ENCODE results near the gene PCTP. TPM values are rescaled to one million over a fixed set of nuclear protein-coding genes. Genes with fewer than 3 reads are reported as not detected.

Gene PCTP
- total RNA-seq, 2 donors from 2014 or later: 9.2 to 11.1 TPM

DNA sequence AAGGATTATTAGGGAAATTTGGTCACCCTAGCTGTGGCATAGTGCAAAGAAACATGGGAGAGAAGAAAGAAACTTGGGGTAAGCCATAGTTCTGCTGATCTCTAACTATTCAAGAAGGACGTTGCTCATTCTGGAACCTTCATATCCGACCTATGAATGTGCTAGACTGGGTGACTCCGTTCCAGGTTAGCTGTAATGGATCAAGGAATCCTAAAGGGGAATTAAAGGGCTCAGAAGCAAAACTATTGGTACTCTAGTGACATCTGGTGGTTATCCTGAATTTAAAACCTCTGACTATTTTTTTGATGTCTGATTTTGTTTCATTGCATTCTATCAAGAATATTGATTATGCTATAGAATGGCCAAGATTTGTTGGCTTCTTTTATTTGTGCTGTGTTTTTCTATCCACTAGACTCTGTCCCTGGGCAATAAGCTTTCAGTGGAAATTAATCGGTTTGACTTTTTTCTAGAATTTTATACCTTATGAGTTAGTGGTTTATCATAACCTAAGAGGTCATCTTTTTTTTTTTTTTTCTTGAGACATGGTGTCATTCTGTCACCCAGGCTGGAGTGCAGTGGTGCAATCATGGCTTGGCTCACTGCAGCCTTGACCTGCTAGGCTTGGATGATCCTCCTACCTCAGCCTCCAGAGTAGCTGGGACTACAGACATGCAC lies 19.5 kb downstream of the PCTP start:
- Mint-ChIP-seq H3K4me1 (ENCODE audit: low read depth) (no peaks in the 10 kb centered on the region), H3K4me3 (no peak overlapping the region), H3K36me3 (ENCODE audit: insufficient read depth in 2 of 2) (peaks cover 0 to 2% of the 10 kb centered on the region in 2 donors), H3K27me3 (ENCODE audit: low read depth) (no peaks in the 10 kb centered on the region), H3K27ac (no peak overlapping the region), H3K9me3 (no peaks in the 10 kb centered on the region)
- DNase-seq: no peak
- no peak for ATAC-seq (replicated peaks in 1 of 2)

DNA sequence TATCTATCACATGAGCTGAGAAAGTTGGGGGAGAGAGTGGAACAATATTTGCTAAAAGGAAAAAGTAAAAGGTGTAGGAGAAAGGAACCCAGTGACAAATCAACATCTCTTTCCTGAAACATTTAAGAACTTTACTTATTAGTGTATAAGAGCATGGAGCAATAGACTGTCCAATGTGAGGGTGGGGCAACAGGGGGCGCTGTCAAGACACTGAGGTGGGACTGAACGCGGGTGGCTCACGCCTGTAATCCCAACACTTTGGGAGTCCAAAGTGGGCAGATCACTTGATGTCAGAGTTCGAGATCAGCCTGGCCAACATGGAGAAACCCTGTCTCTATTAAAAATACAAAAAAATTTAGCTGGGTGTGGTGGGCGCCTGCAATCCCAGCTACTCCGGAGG lies 21.2 kb downstream of the PCTP start:
- Mint-ChIP-seq H3K27me3 (ENCODE audit: low read depth) (no peaks in the 10 kb centered on the region), H3K4me3 (no peak overlapping the region), H3K4me1 (ENCODE audit: low read depth) (no peaks in the 10 kb centered on the region), H3K27ac (no peak overlapping the region), H3K36me3 (ENCODE audit: insufficient read depth in 2 of 2) (peaks cover 0 to 2% of the 10 kb centered on the region in 2 donors), H3K9me3 (no peaks in the 10 kb centered on the region)
- ATAC-seq (replicated peaks in 1 of 2) (no peak), DNase-seq (no peak)

DNA sequence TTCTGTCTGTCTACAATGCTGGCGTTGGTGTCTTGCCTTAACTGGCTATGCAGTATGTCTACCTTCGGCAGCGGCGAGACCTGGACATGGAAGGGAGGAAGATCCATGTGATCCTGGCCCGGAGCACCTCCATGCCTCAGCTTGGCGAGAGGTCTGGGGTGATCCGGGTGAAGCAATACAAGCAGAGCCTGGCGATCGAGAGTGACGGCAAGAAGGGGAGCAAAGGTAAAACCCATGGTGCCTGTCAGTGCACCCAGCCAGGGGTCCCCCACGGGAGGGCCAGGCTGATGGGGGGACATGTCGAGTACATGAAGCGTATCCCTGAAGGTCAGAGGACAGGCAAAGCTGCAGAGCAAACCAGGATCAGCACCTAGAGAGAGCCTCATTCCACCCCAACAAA lies 22.8 kb downstream of the PCTP start:
- no peaks in the 10 kb centered on the region for H3K4me1 Mint-ChIP-seq (ENCODE audit: low read depth)
- no peak for ATAC-seq (replicated peaks in 1 of 2)
- H3K27ac Mint-ChIP-seq: no peak overlapping the region
- H3K4me3 Mint-ChIP-seq: no peak overlapping the region
- no peaks in the 10 kb centered on the region for H3K36me3 Mint-ChIP-seq (ENCODE audit: insufficient read depth in 2 of 2)
- H3K9me3 Mint-ChIP-seq: no peaks in the 10 kb centered on the region
- H3K27me3 Mint-ChIP-seq (ENCODE audit: low read depth): no peaks in the 10 kb centered on the region
- DNase-seq: no peak

DNA sequence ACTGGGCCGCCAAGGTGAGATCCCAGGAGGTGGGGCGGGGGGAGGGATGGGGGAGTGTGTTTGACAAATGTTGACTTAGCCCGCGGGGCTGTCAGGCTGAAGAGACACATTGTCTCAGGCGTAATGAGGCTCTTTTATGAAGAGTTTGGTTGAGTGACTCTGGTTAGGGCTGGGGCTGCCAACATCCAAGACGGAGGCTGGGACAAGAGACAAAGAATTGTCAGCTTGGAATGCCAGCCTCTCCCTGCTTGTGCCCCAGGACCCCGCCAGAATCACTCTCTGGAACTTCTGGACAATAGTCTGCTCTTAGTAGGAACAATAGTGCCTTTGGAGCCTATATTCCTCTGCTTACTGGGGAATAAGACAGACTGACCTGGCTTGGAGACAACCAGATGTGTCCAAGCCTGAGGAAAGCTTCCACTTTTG lies 24.0 kb downstream of the PCTP start:
- no peak for DNase-seq
- no peak overlapping the region for H3K4me3 Mint-ChIP-seq
- ATAC-seq (replicated peaks in 1 of 2): no peak

DNA sequence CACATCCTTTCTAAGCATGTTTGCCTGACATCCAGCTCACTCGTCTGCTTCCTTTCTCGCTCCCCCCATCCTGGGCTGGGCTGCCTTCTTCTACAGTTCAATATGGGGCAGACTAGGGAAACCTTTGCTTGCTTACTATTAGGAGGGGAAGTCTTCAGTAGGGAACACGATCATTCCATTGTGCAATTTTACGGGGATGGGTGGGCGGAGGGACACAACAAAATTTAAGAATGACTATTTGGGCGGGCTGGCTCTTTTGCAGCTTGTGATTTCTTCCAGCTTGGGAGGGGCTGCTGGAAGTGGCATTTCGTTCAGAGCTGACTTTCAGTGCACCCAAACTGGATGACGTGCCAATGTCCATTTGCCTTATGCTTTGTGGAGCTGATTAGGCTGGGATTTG lies 25.4 kb downstream of the PCTP start:
- DNase-seq (no peak), ATAC-seq (replicated peaks in 1 of 2) (no peak)
- no peaks in the 10 kb centered on the region for H3K4me1 Mint-ChIP-seq (ENCODE audit: low read depth)
- no peaks in the 10 kb centered on the region for H3K36me3 Mint-ChIP-seq (ENCODE audit: insufficient read depth in 2 of 2)
- no peak overlapping the region for H3K27ac Mint-ChIP-seq
- H3K4me3 Mint-ChIP-seq: no peak overlapping the region
- no peaks in the 10 kb centered on the region for H3K27me3 Mint-ChIP-seq (ENCODE audit: low read depth)
- no peaks in the 10 kb centered on the region for H3K9me3 Mint-ChIP-seq

More for the DNA sequence above, 24.0 kb downstream of the PCTP start:
- no peaks in the 10 kb centered on the region for H3K36me3 Mint-ChIP-seq (ENCODE audit: insufficient read depth in 2 of 2)
- H3K4me1 Mint-ChIP-seq (ENCODE audit: low read depth): no peaks in the 10 kb centered on the region
- H3K27me3 Mint-ChIP-seq (ENCODE audit: low read depth): no peaks in the 10 kb centered on the region
- H3K9me3 Mint-ChIP-seq: no peaks in the 10 kb centered on the region
- no peak overlapping the region for H3K27ac Mint-ChIP-seq

DNA sequence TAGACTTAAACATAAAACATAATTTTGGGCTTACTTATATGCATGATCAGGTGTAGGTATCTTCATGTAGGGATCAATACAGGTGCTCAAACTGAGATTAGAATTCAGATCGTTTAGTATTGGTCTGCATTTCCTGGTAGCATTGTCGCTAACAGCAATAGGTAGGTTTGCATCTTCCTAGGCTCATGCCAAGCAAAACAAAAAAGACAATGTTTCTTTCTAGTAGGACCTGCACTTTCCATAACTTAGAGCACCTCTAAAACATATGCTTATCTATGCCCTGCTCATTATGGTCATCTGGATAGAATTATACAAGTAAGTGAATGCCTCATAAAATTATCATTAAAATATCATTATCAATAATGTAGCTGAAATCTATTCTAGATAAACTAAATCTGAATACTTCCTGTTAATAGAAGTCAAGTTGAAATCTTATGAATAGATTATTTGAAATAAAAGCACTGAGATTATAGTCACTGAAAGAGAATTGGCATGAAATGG lies 26.7 kb downstream of the PCTP start:
- Mint-ChIP-seq H3K9me3 (no peaks in the 10 kb centered on the region), H3K4me1 (ENCODE audit: low read depth) (no peaks in the 10 kb centered on the region), H3K27ac (no peak overlapping the region), H3K36me3 (ENCODE audit: insufficient read depth in 2 of 2) (no peaks in the 10 kb centered on the region), H3K27me3 (ENCODE audit: low read depth) (no peaks in the 10 kb centered on the region), H3K4me3 (no peak overlapping the region)
- DNase-seq (no peak), ATAC-seq (replicated peaks in 1 of 2) (no peak)

DNA sequence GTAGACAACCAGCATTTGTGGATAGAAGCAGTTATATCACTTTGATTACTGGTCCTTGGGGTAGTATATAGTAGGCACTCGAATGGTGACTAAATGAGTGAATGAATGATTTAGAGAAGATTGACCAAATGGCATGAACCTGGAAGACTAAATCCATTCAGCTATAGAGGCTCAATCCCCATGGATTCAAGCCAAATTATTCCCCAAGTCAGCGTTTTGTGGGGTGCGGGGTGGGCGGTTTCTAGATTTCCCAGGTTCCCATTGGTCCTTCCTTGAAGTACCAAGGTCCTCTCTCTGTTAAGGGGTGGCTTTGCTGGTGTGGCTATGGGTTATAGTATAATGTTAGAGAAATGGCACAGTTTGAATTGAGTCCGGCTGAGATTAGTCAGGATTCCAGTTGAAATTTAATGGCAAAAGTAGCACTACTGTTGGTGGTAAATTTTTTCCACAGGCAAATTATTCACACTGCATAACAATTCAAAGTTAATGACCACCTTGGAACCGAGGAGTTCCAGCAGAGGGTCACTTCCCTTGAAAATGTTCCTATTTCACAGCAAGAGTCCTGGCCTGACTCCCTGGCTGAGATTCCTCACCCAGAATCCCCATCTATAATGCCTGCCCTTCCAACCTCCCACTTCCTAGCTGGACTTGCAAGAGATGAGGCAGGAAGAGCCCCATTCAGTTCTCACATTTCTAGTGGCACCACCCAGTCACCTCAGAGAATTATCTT lies 27.7 kb downstream of the PCTP start:
- no peak for ATAC-seq (replicated peaks in 1 of 2)
- H3K36me3 Mint-ChIP-seq (ENCODE audit: insufficient read depth in 2 of 2): no peaks in the 10 kb centered on the region
- no peaks in the 10 kb centered on the region for H3K4me1 Mint-ChIP-seq (ENCODE audit: low read depth)
- no peaks in the 10 kb centered on the region for H3K9me3 Mint-ChIP-seq
- no peak overlapping the region for H3K27ac Mint-ChIP-seq
- DNase-seq: no peak
- no peak overlapping the region for H3K4me3 Mint-ChIP-seq
- no peaks in the 10 kb centered on the region for H3K27me3 Mint-ChIP-seq (ENCODE audit: low read depth)

DNA sequence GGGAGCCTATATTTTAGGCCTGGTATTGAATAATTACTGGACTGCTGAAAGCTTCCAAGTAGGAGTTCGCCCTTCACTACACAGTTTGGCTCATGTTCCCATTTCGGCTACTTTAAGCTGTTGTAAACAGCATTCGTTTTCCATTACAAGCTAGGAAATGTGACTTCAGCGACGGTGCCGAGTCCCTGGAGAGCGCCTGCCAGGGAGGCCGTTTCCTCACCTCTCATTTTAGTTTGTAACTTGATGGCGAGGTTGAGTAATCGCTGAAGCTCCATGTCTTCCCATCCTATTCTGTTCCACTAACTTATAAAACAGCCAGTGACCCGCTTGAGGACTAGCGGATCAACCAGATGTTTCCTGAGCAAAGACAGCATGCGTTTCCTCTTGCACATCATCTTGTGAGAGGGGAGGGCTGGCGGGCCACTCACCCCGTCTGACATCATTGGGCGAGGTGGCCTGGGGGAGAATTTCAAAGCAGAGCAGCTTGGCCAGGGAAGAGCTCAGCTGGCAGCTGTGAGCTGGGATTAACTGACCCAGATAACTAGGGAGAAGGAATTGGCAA lies 32.9 kb downstream of the PCTP start:
- Mint-ChIP-seq H3K9me3 (no peaks in the 10 kb centered on the region), H3K4me3 (no peak overlapping the region), H3K27ac (no peak overlapping the region), H3K4me1 (ENCODE audit: low read depth) (no peaks in the 10 kb centered on the region), H3K27me3 (ENCODE audit: low read depth) (peaks cover 8% of the 10 kb centered on the region), H3K36me3 (ENCODE audit: insufficient read depth in 2 of 2) (no peaks in the 10 kb centered on the region)
- ATAC-seq (replicated peaks in 1 of 2) (no peak), DNase-seq (no peak)

DNA sequence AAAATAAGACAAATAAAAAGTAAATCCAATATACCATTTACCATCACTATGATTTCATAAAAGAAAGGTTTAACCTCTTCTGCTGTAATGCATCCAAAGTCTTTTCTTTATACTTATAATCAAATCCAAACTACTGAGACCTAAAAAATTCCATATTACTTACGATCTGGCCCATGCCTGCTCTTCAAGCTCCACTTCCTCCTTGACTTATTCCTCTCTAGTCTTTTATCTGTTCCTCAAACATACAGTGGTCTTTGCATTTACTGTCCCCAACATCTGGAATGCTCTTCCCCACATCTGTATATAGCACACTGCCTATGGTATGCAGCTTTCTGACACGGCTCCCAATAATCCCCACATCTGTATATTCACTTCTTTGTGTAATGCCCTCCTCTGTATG lies 33.8 kb downstream of the PCTP start:
- no peak overlapping the region for H3K4me3 Mint-ChIP-seq
- no peaks in the 10 kb centered on the region for H3K4me1 Mint-ChIP-seq (ENCODE audit: low read depth)
- peaks cover 14% of the 10 kb centered on the region for H3K27me3 Mint-ChIP-seq (ENCODE audit: low read depth)
- H3K9me3 Mint-ChIP-seq: no peaks in the 10 kb centered on the region
- no peaks in the 10 kb centered on the region for H3K36me3 Mint-ChIP-seq (ENCODE audit: insufficient read depth in 2 of 2)
- ATAC-seq (replicated peaks in 1 of 2): no peak
- DNase-seq: no peak
- no peak overlapping the region for H3K27ac Mint-ChIP-seq

DNA sequence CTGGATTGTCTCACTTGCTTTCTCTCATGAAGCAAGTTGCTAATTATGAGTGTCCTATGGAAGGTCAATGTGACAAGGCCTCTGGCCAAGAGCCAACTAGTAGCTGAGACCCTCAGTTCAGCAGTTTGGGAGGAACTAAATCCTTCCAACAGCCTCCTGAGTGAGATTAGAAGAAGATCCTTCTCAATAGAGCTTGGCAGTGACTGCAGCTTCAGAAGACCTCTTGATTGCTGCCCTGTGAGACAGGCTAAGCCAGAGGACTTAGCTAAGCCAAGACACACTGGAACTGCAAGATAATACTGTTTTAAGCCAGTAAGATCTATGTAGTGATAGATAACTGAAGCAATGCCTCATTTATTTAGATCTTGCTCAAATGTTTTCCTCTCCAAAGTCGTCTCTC lies 34.3 kb downstream of the PCTP start:
- Mint-ChIP-seq H3K4me1 (ENCODE audit: low read depth) (no peaks in the 10 kb centered on the region), H3K9me3 (no peaks in the 10 kb centered on the region), H3K27me3 (ENCODE audit: low read depth) (peaks cover 15% of the 10 kb centered on the region), H3K36me3 (ENCODE audit: insufficient read depth in 2 of 2) (no peaks in the 10 kb centered on the region), H3K27ac (no peak overlapping the region), H3K4me3 (no peak overlapping the region)
- DNase-seq (no peak), ATAC-seq (replicated peaks in 1 of 2) (no peak)

DNA sequence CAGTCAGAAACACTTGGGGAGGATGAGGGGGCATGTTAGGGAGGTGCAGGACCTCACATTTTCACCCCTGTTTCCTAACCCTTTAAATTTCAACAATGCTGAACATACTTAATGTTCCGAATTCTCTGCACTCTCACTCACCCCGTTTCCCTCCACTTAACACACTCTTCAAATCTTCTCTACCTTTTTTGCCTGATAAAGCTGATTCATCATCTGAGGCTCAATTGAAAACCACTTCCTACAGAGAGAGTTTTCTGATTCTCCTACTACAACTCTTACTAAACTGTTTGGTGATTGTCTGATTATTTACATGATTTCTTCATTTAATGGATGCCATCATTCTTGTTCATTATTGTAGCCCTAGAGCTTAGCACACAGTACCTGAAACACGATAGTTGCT lies 42.4 kb downstream of the PCTP start:
- no peak for ATAC-seq (replicated peaks in 1 of 2)
- no peak overlapping the region for H3K4me3 Mint-ChIP-seq
- DNase-seq: no peak
- H3K36me3 Mint-ChIP-seq (ENCODE audit: insufficient read depth in 2 of 2): no peaks in the 10 kb centered on the region
- peaks cover 21% of the 10 kb centered on the region for H3K27me3 Mint-ChIP-seq (ENCODE audit: low read depth)
- H3K27ac Mint-ChIP-seq: no peak overlapping the region
- no peaks in the 10 kb centered on the region for H3K9me3 Mint-ChIP-seq
- no peaks in the 10 kb centered on the region for H3K4me1 Mint-ChIP-seq (ENCODE audit: low read depth)

DNA sequence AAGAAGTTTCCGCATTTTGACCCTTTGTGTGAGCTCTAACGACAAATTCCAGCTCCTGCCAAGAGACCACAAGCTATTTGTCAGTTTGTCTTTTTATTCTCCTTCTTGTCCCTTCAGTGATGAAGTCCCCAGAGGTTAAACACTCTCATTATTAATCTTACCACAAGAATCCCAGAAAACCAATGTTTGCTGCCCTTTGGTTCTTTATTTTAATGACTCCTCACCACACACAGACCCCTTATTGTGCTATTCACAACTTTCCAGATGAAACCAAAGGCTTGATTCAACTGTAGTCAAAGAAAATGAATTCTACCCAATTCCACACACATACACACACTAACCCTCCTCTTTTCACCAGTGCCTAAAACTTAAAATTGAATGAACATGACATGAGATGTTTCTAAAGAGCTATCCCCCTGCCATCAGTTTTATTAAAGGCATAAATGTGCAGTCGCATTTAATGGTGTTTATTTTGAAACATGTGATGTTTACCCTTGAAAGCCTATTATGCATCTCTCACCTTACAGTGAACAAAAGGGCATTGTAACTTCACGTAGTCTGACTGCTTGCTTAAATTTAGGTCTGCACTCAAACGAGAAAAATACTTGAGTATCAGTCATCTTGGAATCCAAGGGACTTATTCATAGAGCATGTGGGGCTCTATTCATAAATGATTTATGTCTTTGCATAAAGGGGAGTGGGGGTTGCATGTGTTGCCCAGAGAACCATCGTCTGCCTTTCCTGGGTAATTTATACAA lies 44.1 kb downstream of the PCTP start:
- peaks cover 0 to 1% of the 10 kb centered on the region in 2 donors for H3K9me3 Mint-ChIP-seq
- no peaks in the 10 kb centered on the region for H3K36me3 Mint-ChIP-seq (ENCODE audit: insufficient read depth in 2 of 2)
- no peak overlapping the region for H3K4me3 Mint-ChIP-seq
- H3K27ac Mint-ChIP-seq: no peak overlapping the region
- H3K27me3 Mint-ChIP-seq (ENCODE audit: low read depth): peaks cover 13% of the 10 kb centered on the region
- ATAC-seq (replicated peaks in 1 of 2) (no peak), DNase-seq (no peak)
- H3K4me1 Mint-ChIP-seq (ENCODE audit: low read depth): no peaks in the 10 kb centered on the region
